NCI-H748 treated with DMSO at 0.1 percent for 48 hours (cell line): ENCODE data around the gene FOLR1.

Experiments
- DNase-seq: peaks from one replicate; lab custom pipeline; 2025; lab: John Stamatoyannopoulos, UW

Gene FOLR1

GRCh38 chr11:72223615-72224563 lies 31.9 kb downstream of the FOLR1 start:
- DNase-seq: no peak

DNA sequence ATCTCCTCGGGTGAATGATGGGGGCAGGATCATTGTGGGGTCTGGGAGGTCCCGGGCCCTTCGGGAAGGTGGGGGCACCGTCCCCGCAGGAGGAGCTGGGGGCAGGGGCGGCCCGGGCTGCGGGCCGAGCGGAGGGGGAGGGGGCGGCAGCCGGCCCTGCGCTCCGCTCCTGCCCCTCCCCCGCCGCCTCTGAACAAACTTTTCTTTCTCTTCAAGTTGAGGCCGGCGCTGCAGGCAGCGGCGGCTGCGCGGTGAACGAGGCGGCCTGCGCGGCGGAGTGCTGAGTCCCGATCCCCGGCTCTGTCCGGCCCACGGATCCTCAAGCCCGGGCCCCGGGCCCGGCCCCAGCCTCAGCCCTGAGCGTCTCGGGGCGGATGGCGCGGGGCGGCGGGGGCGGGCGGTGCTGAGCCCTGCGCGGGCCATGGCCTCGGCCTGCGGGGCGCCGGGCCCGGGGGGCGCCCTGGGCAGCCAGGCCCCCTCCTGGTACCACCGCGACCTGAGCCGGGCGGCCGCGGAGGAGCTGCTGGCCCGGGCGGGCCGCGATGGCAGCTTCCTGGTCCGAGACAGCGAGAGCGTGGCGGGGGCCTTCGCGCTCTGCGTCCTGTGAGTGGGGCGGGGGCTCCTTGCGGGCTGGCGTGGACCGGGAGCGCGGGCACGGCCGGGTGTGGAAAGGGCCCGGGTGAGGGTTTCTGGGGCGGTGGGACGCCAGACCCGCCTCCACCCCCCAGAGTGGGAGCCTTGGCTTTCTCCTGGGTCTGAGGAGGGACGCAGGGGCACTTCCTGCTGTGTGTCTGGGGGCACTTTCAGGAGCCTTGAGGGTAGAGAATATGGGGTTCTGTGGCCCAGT lies 32.8 kb downstream of the FOLR1 start, which contains the start of gene INPPL1:
TSS of gene INPPL1 (plus strand) at position 204 of the 847 bp plus-strand sequence. CDS start at position 422, 218 bp downstream.
- DNase-seq: no peak

GRCh38 chr11:72225411-72225951 lies 33.5 kb downstream of the FOLR1 start:
- no peak for DNase-seq

GRCh38 chr11:72226701-72227100 lies 34.8 kb downstream of the FOLR1 start:
- no peak for DNase-seq

- DNase-seq: no peak
Measured at GRCh38 chr11:72227316-72228228, 35.6 kb downstream of the FOLR1 start.

- no peak for DNase-seq
Measured at GRCh38 chr11:72228229-72228843, 36.4 kb downstream of the FOLR1 start.

GRCh38 chr11:72228844-72229231 lies 36.9 kb downstream of the FOLR1 start:
- no peak for DNase-seq

- DNase-seq: no peak
Measured at GRCh38 chr11:72229336-72229924, 37.5 kb downstream of the FOLR1 start.

GRCh38 chr11:72229925-72230763 lies 38.2 kb downstream of the FOLR1 start:
- no peak for DNase-seq

DNA sequence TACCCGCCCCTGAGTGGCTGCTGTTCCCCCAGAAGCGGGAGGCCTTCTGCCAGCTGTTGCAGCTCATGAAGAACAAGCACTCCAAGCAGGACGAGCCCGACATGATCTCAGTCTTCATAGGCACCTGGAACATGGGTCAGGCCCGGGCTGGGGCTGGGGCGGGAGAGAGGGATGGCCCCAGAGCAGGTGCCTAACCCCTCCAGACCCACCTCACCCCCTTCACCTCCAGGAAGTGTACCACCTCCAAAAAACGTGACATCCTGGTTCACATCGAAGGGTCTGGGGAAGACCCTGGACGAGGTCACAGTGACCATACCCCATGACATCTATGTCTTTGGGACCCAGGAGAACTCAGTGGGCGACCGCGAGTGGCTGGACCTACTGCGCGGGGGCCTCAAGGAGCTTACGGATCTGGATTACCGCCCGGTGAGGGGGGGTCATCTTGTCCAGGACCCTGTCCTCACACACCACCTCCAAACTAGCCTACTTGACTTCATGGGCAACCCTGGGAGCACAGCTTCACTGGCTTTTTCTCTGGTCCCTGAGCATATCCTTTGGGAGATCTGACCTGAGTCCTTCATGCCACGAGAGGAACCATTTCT lies 38.9 kb downstream of the FOLR1 start:
- no peak for DNase-seq

DNA sequence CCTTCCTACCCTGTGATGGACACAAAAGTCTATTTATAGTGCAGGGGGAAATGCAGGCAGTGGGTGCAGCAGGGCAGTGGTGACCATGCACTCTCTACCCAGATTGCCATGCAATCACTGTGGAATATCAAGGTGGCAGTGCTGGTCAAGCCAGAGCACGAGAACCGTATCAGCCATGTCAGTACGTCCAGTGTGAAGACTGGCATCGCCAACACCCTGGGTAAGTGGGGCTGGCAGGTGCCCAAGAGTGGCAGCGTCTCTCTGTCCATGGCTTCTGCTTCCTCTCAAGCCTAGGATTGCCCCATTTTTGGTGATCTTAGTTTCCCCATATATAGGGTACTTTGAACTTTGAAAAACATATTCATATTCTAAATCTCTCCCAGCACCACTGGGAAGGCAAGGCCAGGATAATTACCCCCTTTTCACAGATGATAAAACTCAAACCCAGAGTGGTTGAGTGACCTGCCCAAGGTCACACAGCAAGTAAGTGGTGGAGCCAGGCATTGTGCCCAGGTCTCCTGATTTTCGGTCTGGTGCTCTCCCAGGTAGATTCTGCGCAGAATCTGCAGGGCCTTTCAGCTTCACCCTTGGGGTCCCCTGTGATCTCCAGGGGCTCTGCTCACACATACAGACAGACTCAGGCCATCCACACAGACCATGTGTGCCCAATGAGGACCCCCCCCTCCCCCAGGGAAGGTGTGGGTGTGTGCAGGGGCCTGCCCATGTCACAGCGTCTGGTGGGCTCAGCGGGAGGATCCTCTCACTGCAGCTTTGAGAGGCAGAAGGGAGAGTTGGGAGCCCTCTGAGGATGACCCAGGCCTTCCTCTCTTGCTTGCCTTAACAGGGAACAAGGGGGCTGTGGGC lies 39.7 kb downstream of the FOLR1 start:
- no peak for DNase-seq

- DNase-seq: no peak
Measured at GRCh38 chr11:72232260-72233055, 40.5 kb downstream of the FOLR1 start.

DNA sequence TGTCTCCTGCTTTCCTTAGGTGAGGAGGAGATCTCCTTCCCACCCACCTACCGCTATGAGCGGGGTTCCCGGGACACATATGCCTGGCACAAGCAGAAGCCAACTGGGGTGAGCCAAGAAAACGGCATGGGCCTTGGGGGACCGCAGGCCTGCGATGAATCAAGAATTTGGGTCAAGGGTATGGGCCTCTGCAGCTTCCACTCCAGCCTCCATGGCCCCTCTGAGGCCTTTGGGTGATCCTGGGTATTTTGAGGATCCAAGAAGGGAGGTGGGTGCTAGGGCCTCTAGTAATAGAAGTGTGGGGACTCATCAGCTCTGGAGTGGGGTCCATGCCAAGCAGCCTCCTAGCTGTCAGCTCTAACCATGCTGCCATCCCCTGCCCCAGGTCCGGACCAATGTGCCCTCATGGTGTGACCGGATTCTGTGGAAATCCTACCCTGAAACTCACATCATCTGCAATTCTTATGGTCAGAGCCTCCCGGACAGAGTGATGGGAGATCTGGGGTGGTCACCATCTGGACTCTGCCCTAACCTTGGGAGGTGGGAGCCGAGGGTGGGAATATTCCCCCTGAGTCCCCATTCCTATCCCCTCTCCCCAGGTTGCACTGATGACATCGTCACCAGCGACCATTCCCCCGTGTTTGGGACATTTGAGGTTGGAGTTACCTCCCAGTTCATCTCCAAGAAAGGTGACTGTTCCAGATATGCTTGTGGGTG lies 41.3 kb downstream of the FOLR1 start:
- no peak for DNase-seq

DNA sequence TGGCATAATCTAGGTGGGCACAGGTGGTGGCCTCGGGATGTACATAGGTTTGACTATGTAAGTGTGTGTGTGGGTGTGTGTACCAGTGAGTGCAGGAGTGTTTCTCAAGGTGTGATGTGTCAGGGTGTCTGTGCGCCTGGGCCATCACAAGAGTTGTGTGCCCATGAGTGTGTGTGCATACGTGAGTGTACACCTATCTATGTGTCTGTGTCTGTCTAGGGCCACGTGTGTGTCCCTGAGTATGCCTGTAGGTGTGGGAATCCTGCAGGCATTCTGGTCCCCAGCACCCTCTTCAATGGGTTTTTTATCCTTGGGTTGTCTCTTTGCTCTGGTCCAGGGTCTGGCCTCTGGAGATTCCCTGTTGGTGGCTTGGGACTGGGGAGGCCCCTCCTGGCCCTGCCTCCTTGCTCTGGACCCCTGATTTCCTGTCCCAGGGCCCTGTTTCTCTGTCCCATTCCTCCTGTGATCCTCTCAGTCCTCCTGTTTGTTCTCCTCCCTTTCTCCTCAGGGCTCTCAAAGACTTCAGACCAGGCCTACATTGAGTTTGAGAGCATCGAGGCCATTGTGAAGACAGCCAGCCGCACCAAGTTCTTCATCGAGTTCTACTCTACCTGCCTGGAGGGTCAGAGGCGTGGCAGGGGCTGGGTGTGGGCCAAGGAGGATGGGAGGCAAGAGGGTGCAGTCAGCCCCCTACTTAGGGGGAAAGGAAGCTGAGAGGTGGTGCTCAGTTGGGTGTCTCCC lies 42.0 kb downstream of the FOLR1 start:
- no peak for DNase-seq

DNA sequence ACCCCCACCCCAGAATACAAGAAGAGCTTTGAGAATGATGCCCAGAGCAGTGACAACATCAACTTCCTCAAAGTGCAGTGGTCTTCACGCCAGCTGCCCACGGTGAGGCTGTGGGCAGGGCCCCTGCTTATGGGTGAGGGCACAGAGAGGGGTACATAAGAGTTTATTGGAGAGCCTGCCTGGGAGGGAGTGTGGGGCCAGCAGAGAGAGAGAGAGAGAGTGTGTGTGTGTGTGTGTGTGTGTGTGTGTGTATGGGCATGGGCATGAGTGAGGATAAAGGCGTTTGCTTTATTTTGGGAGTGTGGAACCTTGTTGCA lies 42.5 kb downstream of the FOLR1 start:
- no peak for DNase-seq

GRCh38 chr11:72234920-72235319 lies 43.0 kb downstream of the FOLR1 start:
- no peak for DNase-seq
